ENCODE results near the gene SLC8A3. TPM values are rescaled to one million over a fixed set of nuclear protein-coding genes. Genes with fewer than 3 reads are reported as not detected.

Gene SLC8A3
- total RNA-seq, 4 donors from 2014 or later = 0.49 to 1.5 (median 0.92) TPM

DNA sequence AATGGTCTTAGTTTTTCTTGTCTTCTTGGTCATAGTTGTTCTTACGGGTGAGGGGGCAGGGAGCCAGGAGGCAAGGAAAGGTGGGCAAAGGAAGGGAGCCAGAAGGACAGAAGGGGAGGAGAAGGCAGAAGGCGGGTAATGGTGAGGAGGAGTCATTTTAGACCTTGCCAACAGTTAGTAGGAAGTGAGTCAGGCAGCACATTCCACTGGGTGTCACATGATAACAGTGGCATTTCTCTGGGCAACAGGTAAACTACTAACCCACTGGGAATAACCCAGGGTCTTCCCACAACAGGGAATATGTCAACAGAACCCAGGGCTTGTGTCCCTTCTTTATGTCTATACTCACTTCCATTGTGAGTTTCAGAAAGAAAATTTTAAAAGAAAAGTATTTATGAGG lies 127.6 kb downstream of the SLC8A3 start:
- Histone ChIP-seq H3K9me3 (no peaks in the 10 kb centered on the region), H3K4me3 (no peak overlapping the region), H3K27me3 (peaks cover 44% of the 10 kb centered on the region), H3K4me1 (no peaks in the 10 kb centered on the region), H3K27ac (no peak overlapping the region), H3K36me3 (no peaks in the 10 kb centered on the region)
- WGBS, 2 donors (ENCODE audit: low coverage in 1 of 2) = 44% methylated on average over 1 of the region's 2 CpGs; no CpG with 5 or more reads in 1 of the 2 donors
- TF ChIP-seq POLR2A (IDR thresholded peaks at IDR 0.05) (no peak), EP300 (IDR thresholded peaks at IDR 0.05) (no peak), POLR2AphosphoS5 (IDR thresholded peaks at IDR 0.05) (no peak)
- TF ChIP-seq, protein P1, sequence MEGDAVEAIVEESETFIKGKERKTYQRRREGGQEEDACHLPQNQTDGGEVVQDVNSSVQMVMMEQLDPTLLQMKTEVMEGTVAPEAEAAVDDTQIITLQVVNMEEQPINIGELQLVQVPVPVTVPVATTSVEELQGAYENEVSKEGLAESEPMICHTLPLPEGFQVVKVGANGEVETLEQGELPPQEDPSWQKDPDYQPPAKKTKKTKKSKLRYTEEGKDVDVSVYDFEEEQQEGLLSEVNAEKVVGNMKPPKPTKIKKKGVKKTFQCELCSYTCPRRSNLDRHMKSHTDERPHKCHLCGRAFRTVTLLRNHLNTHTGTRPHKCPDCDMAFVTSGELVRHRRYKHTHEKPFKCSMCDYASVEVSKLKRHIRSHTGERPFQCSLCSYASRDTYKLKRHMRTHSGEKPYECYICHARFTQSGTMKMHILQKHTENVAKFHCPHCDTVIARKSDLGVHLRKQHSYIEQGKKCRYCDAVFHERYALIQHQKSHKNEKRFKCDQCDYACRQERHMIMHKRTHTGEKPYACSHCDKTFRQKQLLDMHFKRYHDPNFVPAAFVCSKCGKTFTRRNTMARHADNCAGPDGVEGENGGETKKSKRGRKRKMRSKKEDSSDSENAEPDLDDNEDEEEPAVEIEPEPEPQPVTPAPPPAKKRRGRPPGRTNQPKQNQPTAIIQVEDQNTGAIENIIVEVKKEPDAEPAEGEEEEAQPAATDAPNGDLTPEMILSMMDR (IDR thresholded peaks at IDR 0.05) = no peak
- no peak for ATAC-seq

DNA sequence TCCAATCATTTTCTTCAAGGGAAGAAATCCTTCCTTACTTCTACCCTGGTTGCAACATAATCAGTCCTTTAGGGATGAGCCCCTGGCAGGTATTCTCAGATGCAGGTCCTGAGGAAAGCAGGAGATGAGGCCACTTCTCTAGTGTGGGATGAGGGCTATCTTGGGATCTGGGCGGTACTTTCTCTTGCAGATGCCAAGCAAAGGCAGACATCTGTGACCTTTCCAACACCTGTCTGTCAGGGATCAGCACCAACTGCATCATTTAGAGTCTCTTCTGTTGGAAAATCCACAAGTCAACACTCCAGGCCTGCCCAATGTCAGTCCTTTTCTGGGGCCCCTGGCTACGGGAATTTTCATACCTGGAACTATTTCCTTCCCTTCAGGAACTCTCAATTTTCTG lies 129.2 kb downstream of the SLC8A3 start:
- WGBS, 2 donors (ENCODE audit: low coverage in 1 of 2) = 83% methylated on average over 1 of the region's 2 CpGs; no CpG with 5 or more reads in 1 of the 2 donors
- no peaks in the 10 kb centered on the region for H3K9me3 ChIP-seq
- ATAC-seq = no peak
- no peak overlapping the region for H3K27ac ChIP-seq
- H3K4me3 ChIP-seq = no peak overlapping the region
- H3K27me3 ChIP-seq = peaks cover 46% of the 10 kb centered on the region
- TF ChIP-seq, protein P1 (IDR thresholded peaks at IDR 0.05) = no peak
- TF ChIP-seq POLR2A (IDR thresholded peaks at IDR 0.05) = no peak
- no peaks in the 10 kb centered on the region for H3K36me3 ChIP-seq
- H3K4me1 ChIP-seq = no peaks in the 10 kb centered on the region

DNA sequence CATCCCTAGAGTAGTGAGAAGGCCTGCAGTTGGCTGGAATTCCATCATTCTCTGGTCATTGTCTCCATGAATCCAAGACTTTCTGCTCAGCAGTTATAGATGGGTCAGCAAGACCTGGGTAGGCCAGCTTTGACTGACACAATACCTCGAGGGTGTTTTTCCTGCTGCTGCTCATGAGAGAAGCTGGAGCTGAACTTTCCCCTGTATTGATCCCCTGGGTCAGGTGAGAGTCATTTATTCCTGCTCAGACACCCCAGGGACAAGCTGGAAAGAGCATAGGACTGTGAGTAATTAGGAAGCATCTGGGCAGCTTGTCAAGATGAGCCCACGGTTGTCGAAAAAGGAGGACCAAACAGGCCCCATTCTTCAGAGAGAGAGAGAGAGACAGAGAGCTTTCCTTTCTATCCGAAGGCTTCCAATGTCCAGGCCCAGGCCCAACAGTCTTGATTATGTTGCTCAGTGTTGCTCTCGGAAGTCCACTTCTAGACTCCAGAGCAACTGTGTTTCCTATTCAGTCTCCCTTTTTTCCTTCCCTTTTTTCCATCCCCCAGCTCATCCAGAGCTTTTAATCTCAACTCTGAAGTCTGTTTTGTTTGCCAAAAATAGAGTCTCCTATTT lies 131.1 kb downstream of the SLC8A3 start:
- 77 to 80% methylated on average over 4 to 5 of the region's 5 CpGs for WGBS, 2 donors (ENCODE audit: low coverage in 1 of 2)
- no peak for ATAC-seq
- H3K27ac ChIP-seq = no peak overlapping the region

DNA sequence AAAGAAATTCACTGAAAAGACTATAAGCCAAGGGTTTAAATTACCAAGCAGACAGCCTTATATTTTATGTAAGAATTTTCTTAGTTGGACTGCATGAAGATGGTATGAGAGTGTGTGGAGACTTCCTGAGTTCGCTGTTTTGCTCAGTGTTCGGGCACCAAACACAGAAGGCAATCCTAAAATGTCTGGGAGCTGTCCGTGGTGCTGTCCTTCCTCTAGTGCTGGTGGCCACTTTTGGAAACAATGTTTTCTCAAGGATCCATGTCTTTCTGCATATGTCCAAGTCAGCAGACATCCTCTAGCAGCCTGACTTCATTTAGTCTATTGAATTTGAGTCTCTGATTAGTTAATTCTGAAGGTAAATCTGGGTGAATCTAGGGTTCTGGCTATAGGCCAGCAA lies 135.8 kb downstream of the SLC8A3 start:
- Histone ChIP-seq H3K27me3 (peaks cover 31% of the 10 kb centered on the region), H3K36me3 (no peaks in the 10 kb centered on the region), H3K4me3 (no peak overlapping the region), H3K27ac (no peak overlapping the region), H3K4me1 (no peaks in the 10 kb centered on the region), H3K9me3 (no peaks in the 10 kb centered on the region)
- TF ChIP-seq, protein P1 (IDR thresholded peaks at IDR 0.05) = no peak
- TF ChIP-seq POLR2A (IDR thresholded peaks at IDR 0.05) (no peak), POLR2AphosphoS5 (IDR thresholded peaks at IDR 0.05) (no peak), EP300 (IDR thresholded peaks at IDR 0.05) (no peak)
- 7 to 14% methylated on average over 3 of the region's 3 CpGs for WGBS, 2 donors (ENCODE audit: low coverage in 1 of 2)
- ATAC-seq = no peak

More for the DNA sequence above, 131.1 kb downstream of the SLC8A3 start:
- Histone ChIP-seq H3K4me1 (no peaks in the 10 kb centered on the region), H3K9me3 (no peaks in the 10 kb centered on the region), H3K36me3 (no peaks in the 10 kb centered on the region), H3K4me3 (no peak overlapping the region), H3K27me3 (peaks cover 41% of the 10 kb centered on the region)
- TF ChIP-seq POLR2A (IDR thresholded peaks at IDR 0.05) (no peak), POLR2AphosphoS5 (IDR thresholded peaks at IDR 0.05) (no peak), EP300 (IDR thresholded peaks at IDR 0.05) (no peak)
- TF ChIP-seq, protein P1 (IDR thresholded peaks at IDR 0.05) = no peak

DNA sequence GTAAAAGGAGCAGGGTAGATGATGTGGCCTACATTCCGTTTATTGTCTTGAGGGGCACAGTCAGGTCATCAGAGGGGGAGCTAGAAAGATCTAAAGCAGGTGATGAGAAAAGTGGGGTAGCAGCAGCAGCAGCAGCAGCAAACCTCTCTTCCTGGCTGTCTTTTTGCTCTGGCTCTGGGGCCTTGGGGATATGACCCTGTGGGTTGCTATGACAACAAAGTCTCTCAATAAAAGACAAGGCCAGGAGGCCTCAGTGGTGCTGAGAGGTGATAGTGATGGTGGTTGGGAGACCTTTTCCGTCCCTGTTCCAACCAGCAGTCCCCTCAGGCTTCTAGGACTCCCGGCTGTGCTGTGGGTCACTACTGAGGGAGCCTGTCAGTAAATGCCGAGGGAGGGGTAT lies 138.6 kb downstream of the SLC8A3 start:
- Histone ChIP-seq H3K27me3 (peaks cover 19% of the 10 kb centered on the region), H3K27ac (no peak overlapping the region), H3K36me3 (no peaks in the 10 kb centered on the region), H3K4me3 (no peak overlapping the region), H3K9me3 (no peaks in the 10 kb centered on the region), H3K4me1 (no peaks in the 10 kb centered on the region)
- TF ChIP-seq, protein P1 (IDR thresholded peaks at IDR 0.05) = no peak
- TF ChIP-seq POLR2AphosphoS5 (IDR thresholded peaks at IDR 0.05) = no peak
- 64% methylated on average over 3 to 4 of the region's 4 CpGs for WGBS, 2 donors (ENCODE audit: low coverage in 1 of 2)
- ATAC-seq = no peak

All from gastroesophageal sphincter (tissue), 4 donors.